ENCODE results near the gene IZUMO4.

IZUMO4 gene

DNA sequence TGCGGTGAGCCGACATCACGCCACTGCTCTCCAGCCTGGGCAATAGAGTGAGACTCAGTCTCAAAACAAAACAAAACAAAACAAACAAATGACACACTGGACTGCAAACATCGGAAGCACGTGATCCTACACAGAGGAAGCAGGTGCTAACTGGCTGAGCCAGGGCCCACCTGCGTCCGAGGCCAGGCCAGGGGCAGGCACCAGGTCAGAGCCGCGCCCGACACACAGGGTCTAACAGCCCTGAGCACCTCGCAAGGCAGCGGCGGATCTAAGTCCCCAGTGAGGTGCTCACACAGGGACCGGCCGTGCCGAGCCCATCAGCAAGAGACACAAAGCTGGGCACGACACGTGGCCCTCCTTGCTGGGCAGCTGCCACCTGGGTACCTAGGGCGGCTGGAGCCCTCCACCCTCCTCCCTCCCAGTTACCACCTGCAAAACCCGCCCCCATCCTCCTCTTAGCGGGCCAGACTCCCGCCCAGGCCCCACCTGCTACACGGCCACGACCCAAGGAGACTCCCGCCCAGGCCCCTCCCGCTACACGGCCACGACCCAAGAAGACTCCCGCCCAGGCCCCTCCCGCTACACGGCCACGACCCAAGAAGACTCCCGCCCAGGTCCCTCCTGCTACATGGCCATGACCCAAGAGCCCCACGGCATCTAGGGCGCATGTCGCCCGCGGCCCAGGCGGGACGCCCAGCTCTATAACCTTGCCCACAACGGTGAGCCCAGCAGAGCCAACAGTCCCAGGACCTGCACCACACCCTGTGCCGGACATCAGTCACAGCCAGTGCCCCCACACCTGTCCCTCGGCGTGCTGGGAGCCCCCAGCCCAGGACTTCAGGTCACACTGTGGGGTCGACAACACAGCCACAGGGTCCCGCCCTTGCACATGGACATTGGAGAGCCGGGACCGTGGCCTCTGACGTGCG lies 39.0 kb downstream of the IZUMO4 start:
- no peak for TF ChIP-seq CTCF (IDR thresholded peaks at IDR 0.05; ENCODE audit: extremely low read depth, missing control alignments)
- DNase-seq (ENCODE audit: low spot score) = no peak

DNA sequence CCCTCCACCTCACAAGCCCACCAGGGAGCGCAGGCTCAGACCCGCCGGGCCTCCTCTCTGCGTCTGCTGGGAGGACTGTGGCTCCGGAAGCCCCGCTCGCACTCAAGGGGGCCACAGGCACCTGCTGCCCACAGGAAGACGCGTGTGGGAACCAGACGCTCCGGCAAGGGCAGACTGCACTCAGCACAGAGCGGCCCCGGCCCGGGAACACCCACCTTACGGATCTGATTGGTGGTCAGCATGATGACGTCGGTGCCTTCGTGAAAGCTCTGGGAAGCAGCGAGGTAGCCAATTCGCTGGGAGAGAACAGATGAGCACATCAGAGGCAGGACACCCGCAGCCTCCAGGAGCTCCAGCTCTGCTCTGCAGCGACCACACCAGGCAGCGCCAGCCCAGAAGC lies 40.1 kb downstream of the IZUMO4 start:
- DNase-seq (ENCODE audit: low spot score) = no peak
- no peak for TF ChIP-seq CTCF (IDR thresholded peaks at IDR 0.05; ENCODE audit: extremely low read depth, missing control alignments)

GRCh38 chr19:2138061-2138728 lies 41.5 kb downstream of the IZUMO4 start:
- TF ChIP-seq CTCF (IDR thresholded peaks at IDR 0.05; ENCODE audit: extremely low read depth, missing control alignments) = no peak

DNA sequence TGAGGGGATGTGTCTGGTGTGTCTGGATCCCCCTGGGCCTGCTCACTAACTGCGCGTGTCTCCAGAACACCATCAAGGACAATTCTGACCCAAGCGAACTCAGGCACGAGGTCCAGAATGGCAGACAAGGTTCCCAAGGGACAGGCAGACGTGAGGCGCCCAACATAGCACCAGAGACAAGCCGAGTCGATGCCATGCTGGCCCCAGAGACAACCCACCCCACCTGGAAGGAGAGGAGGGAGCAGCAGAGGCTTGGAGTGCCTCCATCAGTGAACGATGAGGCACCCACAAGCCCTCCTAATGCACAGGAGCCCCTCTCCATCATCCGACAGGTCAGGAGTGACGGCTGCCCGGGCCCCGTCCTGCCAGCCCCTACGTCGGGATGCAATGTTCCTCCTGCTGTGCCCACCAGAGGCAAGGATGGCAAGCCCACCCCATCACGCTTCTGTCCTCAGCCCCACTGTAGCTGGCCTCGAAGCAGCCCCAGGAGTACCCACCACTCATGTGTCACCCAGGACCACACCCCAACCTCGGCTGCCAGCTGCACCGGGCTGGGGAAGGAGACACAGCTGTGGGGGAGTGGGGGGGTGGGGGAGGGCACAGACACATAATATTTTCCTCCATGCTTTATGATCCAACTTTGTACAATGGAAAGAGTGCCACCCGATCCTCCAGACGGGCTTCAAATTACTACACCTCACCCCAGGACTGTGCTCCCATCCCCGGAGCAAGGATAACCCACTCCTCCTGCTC lies 42.8 kb downstream of the IZUMO4 start:
- no peak for TF ChIP-seq CTCF (IDR thresholded peaks at IDR 0.05; ENCODE audit: extremely low read depth, missing control alignments)
- DNase-seq (ENCODE audit: low spot score) = no peak

More at GRCh38 chr19:2138061-2138728, 41.5 kb downstream of the IZUMO4 start:
- DNase-seq (ENCODE audit: low spot score) = no peak

DNA sequence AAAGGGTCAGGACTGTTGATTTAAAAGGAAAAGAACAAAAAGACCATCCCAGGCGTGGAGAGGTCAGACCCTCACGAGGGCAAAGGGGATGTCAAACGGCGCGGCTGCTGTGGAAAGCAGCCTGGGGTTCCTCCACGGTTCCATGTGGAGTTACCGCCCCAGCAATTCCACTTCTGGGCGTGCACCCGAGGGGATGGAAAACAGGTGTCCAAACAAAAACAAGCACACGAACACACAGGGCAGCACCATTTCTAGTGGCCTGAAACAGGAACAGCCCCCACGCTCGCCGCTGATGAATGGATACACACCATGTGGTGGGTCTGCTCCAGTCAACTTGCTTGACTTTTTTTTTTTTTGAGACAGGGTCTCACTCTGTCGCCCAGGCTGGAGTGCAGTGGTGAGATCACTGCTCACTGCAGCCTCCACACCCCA lies 43.4 kb downstream of the IZUMO4 start:
- no peak for DNase-seq (ENCODE audit: low spot score)
- no peak for TF ChIP-seq CTCF (IDR thresholded peaks at IDR 0.05; ENCODE audit: extremely low read depth, missing control alignments)

GRCh38 chr19:2142173-2142829 lies 45.6 kb downstream of the IZUMO4 start:
- TF ChIP-seq CTCF (IDR thresholded peaks at IDR 0.05; ENCODE audit: extremely low read depth, missing control alignments) = no peak
- no peak for DNase-seq (ENCODE audit: low spot score)

Measured in GM20000 (cell line).